ENCODE results near the gene MS4A15.

MS4A15 gene

DNA sequence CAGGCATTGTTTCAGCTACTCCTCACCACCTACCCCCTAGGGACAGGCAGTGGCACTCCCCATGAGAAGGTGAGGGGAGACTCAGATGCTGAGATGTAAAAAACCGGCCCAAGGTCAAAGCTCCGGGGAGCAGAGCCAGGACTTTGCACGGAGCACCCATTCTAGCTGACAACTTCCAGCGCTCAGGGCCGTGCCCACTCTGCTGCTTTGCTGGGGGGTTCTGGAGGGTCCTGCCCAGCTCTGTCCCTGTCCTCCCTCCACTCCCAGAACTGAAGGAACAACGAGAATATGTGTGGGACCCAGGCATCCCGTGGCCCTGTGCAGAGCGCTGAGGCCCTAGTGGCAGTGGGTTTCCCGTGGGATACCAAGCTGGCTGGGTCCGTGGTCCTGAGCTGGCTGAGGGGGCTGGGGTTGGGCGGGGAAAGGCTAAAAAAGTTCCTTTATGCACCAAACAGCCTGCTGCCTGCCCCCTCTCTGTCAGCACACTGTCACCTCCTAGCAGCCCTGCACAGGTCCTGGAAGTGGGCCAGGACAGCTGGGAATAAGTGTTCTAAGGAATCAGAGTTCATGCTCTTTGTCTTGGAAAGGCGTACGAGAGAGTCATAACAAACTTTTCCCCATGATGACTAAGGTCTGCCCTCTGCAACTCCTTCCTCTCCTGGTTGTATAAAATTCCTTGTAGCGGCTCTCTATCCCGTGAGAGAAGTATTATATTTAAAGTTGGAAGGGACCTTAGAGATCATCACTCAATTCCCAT lies 30.3 kb downstream of the MS4A15 start:
- Histone ChIP-seq H3K4me3 (no peak overlapping the region), H3K36me3 (replicated peaks) (no peaks in the 10 kb centered on the region), H3K9me3 (no peaks in the 10 kb centered on the region), H3K27me3 (ENCODE audit: low read depth) (no peaks in the 10 kb centered on the region), H3K4me1 (no peaks in the 10 kb centered on the region)
- no peak for DNase-seq (ENCODE audit: low spot score in 2 of 2)
- in situ Hi-C loops (cut with MboI; ENCODE audit: low sequenced_read_pairs): no loop called here

DNA sequence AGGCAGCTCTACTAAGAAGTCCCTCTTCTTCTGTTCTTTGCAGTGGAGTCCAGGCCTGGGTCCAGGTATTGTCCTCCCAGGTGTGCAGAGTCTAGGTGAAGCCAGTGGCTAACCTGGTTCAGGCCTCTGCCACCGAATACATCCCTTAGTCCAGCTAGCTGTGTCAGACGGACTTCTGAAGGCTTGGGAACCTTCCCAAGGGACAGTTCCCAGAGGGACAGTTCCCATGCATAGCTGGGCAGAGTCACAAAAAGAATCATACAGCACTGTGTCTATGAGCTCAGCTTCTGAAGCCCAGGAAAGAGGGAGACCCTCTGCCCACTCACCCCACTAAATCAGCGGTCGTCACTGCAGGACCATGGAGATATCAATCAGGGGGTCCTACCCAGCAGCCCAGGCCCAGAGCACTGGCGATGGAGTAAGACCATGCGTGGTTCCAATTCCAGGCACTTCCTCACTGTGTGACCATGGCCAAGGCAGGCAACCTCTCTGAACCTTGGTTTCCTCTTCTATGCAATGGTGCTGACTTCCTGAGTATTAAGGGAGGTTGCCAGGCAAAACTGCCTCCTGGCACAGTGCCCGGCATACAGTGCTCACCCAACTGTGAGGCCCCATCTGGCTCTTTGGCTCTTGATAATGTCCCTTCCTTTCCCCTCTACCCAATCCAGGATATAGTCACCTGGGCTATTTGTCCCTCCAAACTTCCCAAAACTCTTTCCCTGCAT lies 31.9 kb downstream of the MS4A15 start:
- Histone ChIP-seq H3K27me3 (ENCODE audit: low read depth) (no peaks in the 10 kb centered on the region), H3K4me3 (no peak overlapping the region), H3K4me1 (no peaks in the 10 kb centered on the region), H3K9me3 (no peaks in the 10 kb centered on the region), H3K36me3 (replicated peaks) (no peaks in the 10 kb centered on the region)
- DNase-seq (ENCODE audit: low spot score in 2 of 2): no peak
- in situ Hi-C loops (cut with MboI; ENCODE audit: low sequenced_read_pairs): no loop called here

DNA sequence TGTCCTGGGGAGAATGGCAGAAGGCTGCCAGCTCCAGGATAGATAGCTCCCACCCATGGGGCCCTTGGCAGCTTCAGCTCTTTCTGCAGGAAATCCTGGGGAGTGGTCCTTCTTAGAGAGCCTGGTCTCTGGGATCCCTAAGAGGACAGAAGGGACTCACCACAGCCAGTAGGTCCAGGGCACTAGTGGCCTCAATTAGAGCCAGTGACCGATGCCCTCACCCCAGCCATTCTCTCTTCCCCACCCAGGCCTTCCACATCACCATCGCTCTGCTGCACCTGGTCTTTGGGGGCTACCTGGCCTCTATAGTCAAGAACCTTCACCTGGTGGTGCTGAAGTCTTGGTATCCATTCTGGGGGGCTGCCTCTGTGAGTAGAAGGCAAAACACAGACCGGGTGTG lies 34.1 kb downstream of the MS4A15 start:
- H3K9me3 ChIP-seq: no peaks in the 10 kb centered on the region
- no peak for DNase-seq (ENCODE audit: low spot score in 2 of 2)
- no peaks in the 10 kb centered on the region for H3K36me3 ChIP-seq (replicated peaks)
- in situ Hi-C loops (cut with MboI; ENCODE audit: low sequenced_read_pairs): no loop called here
- H3K27me3 ChIP-seq (ENCODE audit: low read depth): no peaks in the 10 kb centered on the region
- no peak overlapping the region for H3K4me3 ChIP-seq
- no peaks in the 10 kb centered on the region for H3K4me1 ChIP-seq

DNA sequence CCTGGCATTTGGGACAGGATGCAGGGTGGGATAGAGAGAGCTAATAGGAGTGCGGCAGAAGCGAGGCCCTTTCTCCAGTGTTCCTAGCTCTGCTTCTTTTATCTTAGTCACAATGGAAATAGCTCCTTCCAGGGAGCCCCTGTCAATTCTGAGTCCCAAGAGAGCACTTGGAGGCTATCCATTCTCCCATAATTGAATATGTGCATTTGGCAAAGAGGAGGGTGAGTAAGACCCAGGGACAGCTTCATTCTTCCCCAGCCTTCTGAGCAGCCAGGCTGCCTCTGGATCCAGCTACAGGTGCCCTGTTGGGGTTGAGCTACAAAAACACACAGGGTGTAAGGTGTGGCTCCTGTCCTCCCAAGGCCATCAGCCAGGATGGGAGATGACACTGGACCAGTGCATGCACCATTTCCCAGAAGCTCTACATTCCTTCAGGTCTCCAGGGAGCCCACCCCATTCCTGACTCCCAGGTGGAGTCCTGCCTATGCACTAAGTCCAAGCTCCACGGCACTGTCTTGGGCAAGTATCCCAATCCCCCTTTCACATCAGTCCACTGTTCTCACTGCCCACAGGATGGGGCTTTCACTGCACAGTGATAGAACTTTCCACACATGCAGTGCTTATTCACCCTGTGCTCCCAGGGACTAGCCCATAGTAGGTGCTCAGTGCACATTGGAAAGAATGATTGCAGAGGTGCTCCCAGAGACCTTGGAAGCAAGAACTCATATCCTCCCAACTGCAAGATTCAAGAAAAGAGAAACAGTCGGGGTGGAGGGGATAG lies 34.7 kb downstream of the MS4A15 start:
- Histone ChIP-seq H3K36me3 (replicated peaks) (no peaks in the 10 kb centered on the region), H3K4me3 (no peak overlapping the region), H3K9me3 (no peaks in the 10 kb centered on the region), H3K4me1 (no peaks in the 10 kb centered on the region), H3K27me3 (ENCODE audit: low read depth) (no peaks in the 10 kb centered on the region)
- no peak for DNase-seq (ENCODE audit: low spot score in 2 of 2)
- in situ Hi-C loops (cut with MboI; ENCODE audit: low sequenced_read_pairs): no loop called here

DNA sequence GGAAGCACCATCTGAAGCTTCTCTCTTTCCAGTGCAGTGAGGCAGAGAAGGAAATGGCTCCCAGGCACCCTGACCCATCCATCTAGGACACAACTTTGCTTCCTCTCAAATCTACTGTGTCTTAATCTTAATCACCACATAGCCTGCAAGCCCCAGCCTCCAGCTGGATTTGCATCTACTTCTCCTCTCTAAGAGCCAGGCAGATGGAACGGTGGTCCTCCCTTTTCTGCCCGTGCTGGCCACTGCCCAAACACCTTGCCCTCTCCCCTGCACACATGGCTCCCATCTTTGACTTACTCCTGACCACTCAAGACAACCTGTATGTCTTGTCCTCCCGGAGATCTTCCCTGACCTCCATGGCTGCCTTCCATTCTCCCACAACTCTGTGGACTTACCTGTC lies 35.9 kb downstream of the MS4A15 start:
- Histone ChIP-seq H3K9me3 (no peaks in the 10 kb centered on the region), H3K4me3 (no peak overlapping the region), H3K36me3 (replicated peaks) (no peaks in the 10 kb centered on the region), H3K4me1 (no peaks in the 10 kb centered on the region), H3K27me3 (ENCODE audit: low read depth) (no peaks in the 10 kb centered on the region)
- in situ Hi-C loops (cut with MboI; ENCODE audit: low sequenced_read_pairs): no loop called here
- DNase-seq (ENCODE audit: low spot score in 2 of 2): no peak

DNA sequence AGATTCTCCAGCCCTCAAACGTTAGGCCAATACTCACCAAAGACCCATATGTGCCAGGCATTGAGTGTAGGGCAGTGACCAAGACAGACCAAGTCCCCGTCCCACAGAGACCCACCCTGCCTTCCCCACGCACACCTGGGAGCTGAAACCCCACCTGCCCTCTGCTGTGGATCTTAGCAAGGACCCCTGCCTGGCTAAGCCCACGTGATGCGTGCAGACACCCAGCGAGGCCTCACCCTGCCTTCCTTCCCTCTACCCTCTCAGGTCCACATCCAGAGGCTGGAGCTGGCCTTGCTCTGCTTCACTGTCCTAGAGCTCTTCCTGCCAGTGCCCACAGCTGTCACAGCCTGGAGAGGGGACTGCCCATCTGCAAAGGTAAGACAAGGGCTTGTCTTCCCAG lies 38.6 kb downstream of the MS4A15 start:
- Histone ChIP-seq H3K36me3 (replicated peaks) (no peaks in the 10 kb centered on the region), H3K9me3 (no peaks in the 10 kb centered on the region), H3K4me1 (no peaks in the 10 kb centered on the region), H3K4me3 (no peak overlapping the region), H3K27me3 (ENCODE audit: low read depth) (peaks cover 7% of the 10 kb centered on the region)
- DNase-seq (ENCODE audit: low spot score in 2 of 2): no peak
- in situ Hi-C loops (cut with MboI; ENCODE audit: low sequenced_read_pairs): no loop called here

DNA sequence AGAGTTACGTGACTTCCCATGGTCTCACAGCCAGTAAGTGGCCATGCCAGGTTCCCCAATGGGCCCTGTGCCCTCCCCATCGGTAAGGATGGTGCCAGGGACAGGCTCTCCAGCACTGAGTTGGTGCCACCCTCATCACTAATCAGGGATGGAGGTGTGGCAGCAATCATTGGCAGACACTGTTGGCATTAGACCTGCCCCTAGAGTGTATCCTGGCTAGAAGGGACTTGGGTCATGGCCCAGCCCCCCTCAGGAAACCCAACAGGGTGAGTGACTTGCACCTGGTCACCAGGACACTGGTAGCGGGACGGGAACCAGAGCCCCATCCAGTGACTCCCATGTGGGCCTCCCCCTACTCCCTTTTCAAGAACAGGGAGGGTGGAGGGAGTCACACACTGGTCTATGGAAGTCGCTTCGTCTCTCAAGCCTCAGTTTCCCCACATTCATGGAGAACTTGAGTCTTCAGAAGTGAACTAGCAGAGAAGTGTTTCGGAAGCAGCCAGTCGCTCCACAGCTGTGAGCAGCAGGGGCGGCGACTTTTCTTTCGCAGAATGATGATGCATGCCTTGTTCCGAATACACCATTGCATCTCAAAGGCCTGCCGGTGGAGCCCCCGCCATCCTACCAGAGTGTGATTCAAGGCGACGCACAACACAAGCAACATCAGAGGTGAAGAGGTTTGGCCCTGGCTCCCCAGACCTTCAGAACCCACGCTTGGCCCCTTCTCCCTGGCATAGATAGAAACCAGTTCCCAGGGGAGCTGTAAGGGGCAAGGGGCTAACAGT lies 41.4 kb downstream of the MS4A15 start:
- Histone ChIP-seq H3K27me3 (ENCODE audit: low read depth) (peaks cover 7% of the 10 kb centered on the region), H3K36me3 (replicated peaks) (no peaks in the 10 kb centered on the region), H3K4me3 (no peak overlapping the region), H3K4me1 (no peaks in the 10 kb centered on the region), H3K9me3 (no peaks in the 10 kb centered on the region)
- in situ Hi-C loops (cut with MboI; ENCODE audit: low sequenced_read_pairs): no loop called here
- no peak for DNase-seq (ENCODE audit: low spot score in 2 of 2)

DNA sequence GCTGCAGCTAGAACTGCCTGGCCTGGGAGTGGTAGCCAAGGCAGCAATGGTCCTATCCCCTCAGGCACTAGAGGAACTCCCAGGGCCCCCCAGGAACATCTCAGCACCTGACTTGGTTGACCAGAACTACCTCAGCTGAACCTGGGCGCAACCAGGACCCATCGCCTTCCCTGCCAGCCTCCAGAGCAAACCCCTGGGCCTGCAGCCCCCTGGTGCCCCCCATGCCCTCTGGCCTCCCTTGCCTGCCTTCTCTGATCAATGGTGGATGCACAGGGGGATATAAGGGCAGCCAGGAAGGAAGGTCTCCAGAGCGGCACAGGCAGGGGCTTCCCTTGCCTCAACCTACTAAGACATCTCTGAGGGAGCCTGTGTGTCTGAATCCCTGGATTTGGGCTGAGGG lies 42.0 kb downstream of the MS4A15 start:
- Histone ChIP-seq H3K27me3 (ENCODE audit: low read depth) (peaks cover 7% of the 10 kb centered on the region), H3K4me3 (no peak overlapping the region), H3K9me3 (no peaks in the 10 kb centered on the region), H3K36me3 (replicated peaks) (no peaks in the 10 kb centered on the region), H3K4me1 (no peaks in the 10 kb centered on the region)
- in situ Hi-C loops (cut with MboI; ENCODE audit: low sequenced_read_pairs): no loop called here
- DNase-seq (ENCODE audit: low spot score in 2 of 2): no peak

DNA sequence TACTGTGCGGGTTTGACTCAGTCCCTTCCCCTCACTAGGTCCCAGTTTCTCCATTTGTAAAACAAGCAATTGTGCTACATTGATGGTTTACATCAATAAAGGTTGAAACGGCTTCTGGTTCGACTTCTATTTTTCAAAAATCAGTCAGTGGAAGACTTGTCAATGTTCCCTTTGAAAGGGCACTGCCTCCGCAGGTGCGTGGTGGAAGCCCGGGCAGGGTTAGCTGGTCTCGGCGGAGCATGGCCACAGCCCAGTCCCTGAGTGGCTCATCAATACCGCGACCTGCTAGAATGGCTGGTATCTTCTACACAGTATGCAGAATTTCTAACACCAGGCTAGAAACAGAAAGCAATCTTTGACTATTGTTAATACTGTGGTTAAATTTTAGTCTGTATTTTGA lies 44.5 kb downstream of the MS4A15 start:
- in situ Hi-C loops (cut with MboI; ENCODE audit: low sequenced_read_pairs): no loop called here
- peaks cover 7% of the 10 kb centered on the region for H3K27me3 ChIP-seq (ENCODE audit: low read depth)
- H3K36me3 ChIP-seq (replicated peaks): no peaks in the 10 kb centered on the region
- DNase-seq (ENCODE audit: low spot score in 2 of 2): no peak
- H3K4me1 ChIP-seq: no peaks in the 10 kb centered on the region
- no peak overlapping the region for H3K4me3 ChIP-seq
- H3K9me3 ChIP-seq: no peaks in the 10 kb centered on the region

DNA sequence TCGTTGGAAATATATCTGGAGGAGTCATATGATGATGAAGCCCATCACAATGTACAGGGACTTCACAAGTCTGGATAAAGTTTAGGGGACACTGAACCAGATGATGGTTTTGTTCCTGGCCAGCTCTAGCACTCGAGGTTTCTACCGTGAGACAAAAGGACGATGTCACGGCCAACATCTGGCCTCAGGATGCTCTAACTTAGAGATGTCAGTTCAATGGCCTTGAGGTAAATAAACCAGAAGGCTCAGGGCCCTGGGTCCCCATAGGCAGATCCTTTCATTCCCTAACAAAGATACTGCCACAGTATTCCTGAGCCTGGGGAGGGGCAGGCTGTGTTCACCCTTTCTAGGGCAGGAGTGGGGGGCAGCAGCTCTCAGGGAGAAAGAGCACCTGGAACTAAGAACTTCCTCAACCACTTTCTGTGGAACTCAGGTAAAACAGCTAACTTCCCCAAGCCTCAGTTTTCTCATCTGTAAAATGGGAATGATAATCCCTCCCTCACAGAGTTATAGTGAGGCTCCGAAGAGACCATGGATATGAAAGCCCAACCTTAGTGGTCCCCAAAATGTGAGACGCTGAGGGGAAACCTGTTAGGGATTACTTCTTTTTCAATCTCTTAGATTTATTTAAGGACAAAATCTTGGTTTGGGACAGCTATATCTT lies 46.7 kb downstream of the MS4A15 start:
- in situ Hi-C loops (cut with MboI; ENCODE audit: low sequenced_read_pairs): no loop called here

DNA sequence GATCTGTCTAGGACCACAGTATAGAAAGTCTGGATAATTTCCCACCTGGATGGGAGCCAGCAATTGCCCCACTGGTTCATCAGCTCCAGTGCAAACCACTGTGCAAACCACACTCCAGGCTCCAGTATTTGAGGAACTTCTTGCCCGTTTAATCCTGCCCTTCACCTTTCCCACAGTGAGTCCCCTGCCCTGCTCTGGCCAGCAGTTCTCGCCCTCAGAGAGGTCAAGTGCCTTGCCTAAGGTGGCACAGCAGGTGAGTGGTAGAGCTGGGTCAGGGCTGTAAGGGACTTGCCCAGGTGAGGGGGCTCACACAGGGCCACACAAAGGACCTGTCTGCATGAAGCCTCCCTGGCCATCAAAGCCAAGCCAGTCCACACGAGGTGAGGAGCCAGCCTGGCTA lies 52.6 kb downstream of the MS4A15 start:
- Histone ChIP-seq H3K36me3 (replicated peaks) (no peaks in the 10 kb centered on the region), H3K9me3 (no peaks in the 10 kb centered on the region), H3K4me1 (no peaks in the 10 kb centered on the region), H3K27me3 (ENCODE audit: low read depth) (no peaks in the 10 kb centered on the region), H3K4me3 (no peak overlapping the region)
- no peak for DNase-seq (ENCODE audit: low spot score in 2 of 2)
- in situ Hi-C loops (cut with MboI; ENCODE audit: low sequenced_read_pairs): no loop called here

More for the DNA sequence above, 46.7 kb downstream of the MS4A15 start:
- Histone ChIP-seq H3K9me3 (no peaks in the 10 kb centered on the region), H3K4me1 (no peaks in the 10 kb centered on the region), H3K27me3 (ENCODE audit: low read depth) (peaks cover 7% of the 10 kb centered on the region), H3K36me3 (replicated peaks) (no peaks in the 10 kb centered on the region), H3K4me3 (no peak overlapping the region)
- DNase-seq (ENCODE audit: low spot score in 2 of 2): no peak

DNA sequence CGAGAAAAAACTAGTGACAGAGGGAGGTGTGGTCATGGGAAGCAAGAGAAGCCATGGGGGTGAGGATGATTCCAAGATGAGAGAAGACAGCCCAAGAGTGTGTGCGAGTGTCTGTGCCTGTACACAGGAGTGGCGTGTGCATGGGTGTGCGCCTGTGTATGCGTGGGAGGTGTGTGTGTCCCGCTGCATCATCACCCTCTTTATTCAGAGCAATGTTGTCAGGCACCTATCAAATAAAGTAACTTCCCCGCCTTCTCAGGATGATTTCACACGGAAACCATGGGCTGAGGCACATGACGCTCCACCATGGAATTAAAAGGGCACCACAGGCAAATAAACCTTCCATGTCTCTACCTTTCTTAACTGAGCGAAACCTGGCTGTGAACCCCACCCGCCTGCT lies 53.0 kb downstream of the MS4A15 start:
- H3K36me3 ChIP-seq (replicated peaks): no peaks in the 10 kb centered on the region
- H3K27me3 ChIP-seq (ENCODE audit: low read depth): no peaks in the 10 kb centered on the region
- H3K4me3 ChIP-seq: no peak overlapping the region
- in situ Hi-C loops (cut with MboI; ENCODE audit: low sequenced_read_pairs): no loop called here
- DNase-seq (ENCODE audit: low spot score in 2 of 2): no peak
- H3K4me1 ChIP-seq: no peaks in the 10 kb centered on the region
- H3K9me3 ChIP-seq: no peaks in the 10 kb centered on the region

DNA sequence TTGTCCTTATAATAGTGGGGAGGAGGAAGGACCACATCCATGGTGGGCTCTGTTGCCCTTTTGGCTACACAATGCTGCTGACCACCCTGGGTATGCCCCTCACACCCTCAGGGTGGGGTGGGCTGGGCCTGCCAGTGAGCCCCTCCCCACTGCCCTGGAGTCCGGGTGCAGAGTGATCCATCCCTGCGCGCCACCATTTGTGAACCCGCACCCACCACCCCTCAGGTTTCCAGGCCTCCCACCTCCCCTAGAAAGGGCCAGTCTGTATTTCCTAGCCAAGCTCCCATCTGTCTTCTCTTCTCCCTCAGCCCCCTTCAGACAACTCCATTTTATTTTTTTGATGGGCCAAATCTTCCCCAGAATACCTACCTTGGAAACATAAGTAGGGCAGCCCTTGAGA lies 53.5 kb downstream of the MS4A15 start:
- Histone ChIP-seq H3K36me3 (replicated peaks) (no peaks in the 10 kb centered on the region), H3K9me3 (no peaks in the 10 kb centered on the region), H3K27me3 (ENCODE audit: low read depth) (no peaks in the 10 kb centered on the region), H3K4me1 (no peaks in the 10 kb centered on the region), H3K4me3 (no peak overlapping the region)
- DNase-seq (ENCODE audit: low spot score in 2 of 2): no peak
- in situ Hi-C loops (cut with MboI; ENCODE audit: low sequenced_read_pairs): no loop called here

All from HAP-1 (cell line).